Measurements from ENCODE around the gene DDX23. TPM values are rescaled to one million over a fixed set of nuclear protein-coding genes. Genes with fewer than 3 reads are reported as not detected.

Gene DDX23
- total and polyA plus RNA-seq, 8 donors, result 66.5 to 116 (median 108) TPM

DNA sequence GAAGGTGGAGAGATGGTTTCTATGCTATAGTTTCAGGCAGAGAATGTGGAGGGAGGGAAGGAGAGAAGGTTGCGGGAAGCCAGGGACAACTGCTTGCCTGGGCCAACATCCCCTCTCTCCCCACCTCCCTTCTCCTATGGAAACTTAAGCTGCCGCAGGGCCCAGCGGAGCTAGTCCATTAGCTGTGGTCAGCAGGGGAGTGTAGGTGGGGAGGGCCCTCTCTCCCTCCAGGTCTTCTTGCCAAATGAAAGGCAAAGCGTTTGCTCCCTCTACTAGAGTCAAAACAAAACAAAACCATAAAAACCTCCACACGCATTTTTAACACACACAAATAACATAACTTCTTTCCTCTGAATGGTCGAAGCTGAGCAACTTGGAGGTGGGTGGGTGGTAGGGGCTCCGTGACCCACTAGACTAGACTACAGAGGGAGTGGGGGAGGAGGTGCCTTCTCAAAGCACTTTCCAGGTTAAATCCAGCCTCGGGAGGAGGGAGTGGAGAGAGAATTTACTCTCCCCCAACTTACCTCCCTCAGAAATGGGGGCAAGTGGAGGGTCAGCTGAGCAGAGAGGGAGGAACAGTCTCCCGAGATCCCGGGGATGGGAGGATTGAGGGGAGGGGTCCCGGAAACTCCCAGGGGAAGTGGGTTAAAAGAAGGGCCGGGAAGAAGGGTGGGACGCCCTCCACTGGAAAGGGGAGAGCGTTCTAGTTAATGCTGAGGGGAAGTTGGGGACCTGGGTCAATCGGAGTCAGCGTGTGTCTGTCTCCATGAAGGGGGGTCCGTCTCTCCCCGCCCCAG, 38.3 kb downstream of the DDX23 start:
- no peak for ATAC-seq
- no peak for DNase-seq
- intact Hi-C loops (cut with DNase I), result no loop called here
- peaks cover 28 to 33% of the 10 kb centered on the region in 2 donors for H3K4me1 ChIP-seq
- H3K36me3 ChIP-seq, result no peaks in the 10 kb centered on the region
- H3K27ac ChIP-seq, result peak overlapping the region; percentile 82 to 89
- H3K9me3 ChIP-seq, result no peaks in the 10 kb centered on the region
- TF ChIP-seq CTCF (IDR thresholded peaks at IDR 0.05), result no peak
- H3K27me3 ChIP-seq, result peaks cover 0 to 22% of the 10 kb centered on the region in 2 donors
- H3K4me3 ChIP-seq, result peak overlapping the region; percentile 89 to 90

- Histone ChIP-seq H3K4me1 (peaks cover 23% of the 10 kb centered on the region in 2 donors), H3K27ac (no peak overlapping the region), H3K9me3 (no peaks in the 10 kb centered on the region), H3K4me3 (no peak overlapping the region), H3K36me3 (no peaks in the 10 kb centered on the region), H3K27me3 (peaks cover 0 to 9% of the 10 kb centered on the region in 2 donors)
- intact Hi-C loops (cut with DNase I), result no loop called here
- TF ChIP-seq CTCF (IDR thresholded peaks at IDR 0.05), result no peak
- DNase-seq (no peak), ATAC-seq (no peak)
Observed at GRCh38 chr12:48812389-48812788, 39.6 kb downstream of the DDX23 start.

DNA sequence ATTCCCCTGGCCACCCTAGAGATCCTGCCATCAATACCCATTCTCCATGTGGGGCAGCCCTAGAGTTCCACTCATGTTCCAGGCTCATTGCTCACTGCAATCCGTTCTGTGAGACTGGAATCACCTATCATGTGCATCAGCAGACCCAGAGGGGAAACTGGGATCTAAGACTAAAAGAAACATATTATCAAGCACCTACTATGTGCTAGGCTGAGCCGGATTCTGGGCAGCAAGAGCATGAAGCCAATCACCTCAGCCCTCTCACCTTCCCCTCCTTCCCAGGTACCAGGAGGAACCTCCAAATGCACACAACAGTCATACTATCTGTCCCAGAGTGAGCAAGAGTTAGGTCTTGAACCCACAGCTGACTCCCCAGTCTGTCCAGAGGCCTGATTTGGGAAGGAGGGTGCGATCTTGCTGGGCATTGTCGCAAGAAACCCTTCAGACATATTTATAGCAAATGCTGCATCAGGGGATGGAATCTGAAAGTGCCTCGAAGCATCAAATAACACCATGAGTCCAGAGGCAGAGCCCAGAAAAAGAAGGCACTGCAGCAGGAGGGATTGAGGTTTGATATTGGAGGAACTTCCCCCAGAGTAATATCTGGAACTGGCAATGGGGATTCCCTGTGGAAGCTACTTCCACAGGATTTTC, 40.4 kb downstream of the DDX23 start:
- no peaks in the 10 kb centered on the region for H3K36me3 ChIP-seq

DNA sequence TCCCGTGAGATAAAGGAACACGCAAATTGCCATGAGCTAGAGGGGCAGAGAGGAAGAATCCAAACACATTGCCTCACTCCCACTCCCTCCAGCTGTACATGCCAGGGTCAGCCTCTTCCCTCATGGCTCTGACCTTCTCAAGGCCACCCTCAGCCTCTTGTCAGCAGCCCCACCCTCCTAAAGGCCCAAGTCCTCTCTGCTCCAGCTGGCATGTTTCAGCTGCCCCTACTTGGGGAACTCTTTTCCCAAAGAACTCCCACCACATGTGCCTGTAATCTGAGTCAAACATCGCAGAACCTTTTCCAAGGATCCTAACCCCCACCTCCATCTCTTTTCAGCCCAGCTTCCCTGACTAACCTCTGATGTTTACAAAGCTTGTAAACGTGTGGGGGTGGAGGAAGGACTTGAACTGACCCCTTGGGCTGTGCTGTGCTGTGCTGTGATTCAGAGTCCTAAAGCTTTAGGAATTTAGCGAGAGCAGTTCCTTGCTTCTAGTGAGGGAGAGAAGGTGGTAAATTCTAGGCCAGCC, 41.0 kb downstream of the DDX23 start:
- no peak overlapping the region for H3K4me3 ChIP-seq
- no peaks in the 10 kb centered on the region for H3K9me3 ChIP-seq
- TF ChIP-seq CTCF (IDR thresholded peaks at IDR 0.05), result no peak
- H3K4me1 ChIP-seq, result peaks cover 16 to 17% of the 10 kb centered on the region in 2 donors
- intact Hi-C loops (cut with DNase I), result no loop called here
- no peak for DNase-seq
- H3K36me3 ChIP-seq, result no peaks in the 10 kb centered on the region
- no peak overlapping the region for H3K27ac ChIP-seq
- ATAC-seq, result no peak
- no peaks in the 10 kb centered on the region for H3K27me3 ChIP-seq

More for the DNA sequence above, 40.4 kb downstream of the DDX23 start:
- peaks cover 20 to 23% of the 10 kb centered on the region in 2 donors for H3K4me1 ChIP-seq
- no peak for ATAC-seq
- intact Hi-C loops (cut with DNase I), result no loop called here
- TF ChIP-seq CTCF (IDR thresholded peaks at IDR 0.05), result no peak
- H3K27ac ChIP-seq, result no peak overlapping the region
- H3K9me3 ChIP-seq, result no peaks in the 10 kb centered on the region
- DNase-seq, result no peak
- H3K4me3 ChIP-seq, result no peak overlapping the region
- H3K27me3 ChIP-seq, result peaks cover 0 to under 1% of the 10 kb centered on the region in 2 donors

DNA sequence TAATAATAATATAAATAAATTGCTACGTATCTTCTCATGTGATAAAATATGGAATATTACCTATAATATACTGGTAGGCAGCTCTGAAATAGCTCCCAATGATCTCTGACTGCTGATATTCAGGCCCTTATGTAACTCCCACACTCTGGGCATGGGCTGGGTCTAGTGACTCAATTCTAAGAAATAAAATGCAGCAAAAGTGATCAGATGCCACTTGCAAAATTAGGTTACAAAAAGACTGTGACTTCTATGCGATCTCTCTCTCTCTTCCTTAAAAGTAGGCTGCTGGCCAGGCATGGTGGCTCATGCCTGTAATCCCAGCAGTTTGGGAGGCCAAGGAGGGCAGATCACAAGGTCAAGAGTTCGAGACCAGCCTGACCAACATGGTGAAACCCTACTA, 44.0 kb downstream of the DDX23 start:
- no peak for TF ChIP-seq CTCF (IDR thresholded peaks at IDR 0.05)
- Histone ChIP-seq H3K4me3 (no peak overlapping the region), H3K27me3 (no peaks in the 10 kb centered on the region), H3K27ac (no peak overlapping the region), H3K9me3 (no peaks in the 10 kb centered on the region), H3K4me1 (peaks cover 0 to 9% of the 10 kb centered on the region in 2 donors), H3K36me3 (no peaks in the 10 kb centered on the region)
- DNase-seq (no peak), ATAC-seq (no peak)
- intact Hi-C loops (cut with DNase I), result no loop called here

All from left lung (tissue), 10 donors.